ENCODE results near the gene MCC.
"Not testable (repeated sequence)": the region's sequence is repeated elsewhere in the genome, so short reads cannot be mapped to it uniquely, and the experiment has no call there.

MCC gene

DNA sequence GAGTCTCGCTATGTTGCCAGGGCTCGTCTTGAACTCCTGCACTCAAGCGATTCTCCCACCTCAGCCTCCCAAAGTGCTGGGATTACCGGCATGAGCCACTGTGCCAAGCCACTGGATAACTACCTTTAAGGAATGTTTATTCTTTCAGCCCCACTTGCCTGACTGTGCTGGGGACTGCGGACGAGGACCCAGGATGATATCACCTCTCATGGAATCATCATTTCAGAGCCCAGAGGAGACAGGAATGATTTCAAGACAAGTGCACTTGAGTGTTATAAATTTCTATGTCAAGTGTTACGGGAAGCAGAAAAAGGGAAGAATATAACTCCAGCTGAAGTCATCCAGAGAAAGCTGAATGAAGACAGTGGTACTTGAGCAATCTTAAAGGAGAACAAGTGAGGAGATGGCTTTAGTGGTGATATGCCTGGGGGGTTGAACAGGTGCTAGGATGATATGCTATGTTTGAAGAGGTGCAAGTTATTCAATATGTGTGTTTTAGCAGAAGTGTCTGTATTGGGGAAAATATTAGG lies 402.3 kb downstream of the MCC start:
- H3K4me1 ChIP-seq (ENCODE audit: insufficient read depth, low read length) = peaks cover 9% of the 10 kb centered on the region
- peaks cover 13% of the 10 kb centered on the region; the same call in 1 of the 2 replicates for H3K27me3 ChIP-seq (ENCODE audit: insufficient read depth, low read length)
- no peak overlapping the region for H3K4me3 ChIP-seq (ENCODE audit: low read length)
- H3K27ac ChIP-seq (ENCODE audit: low read depth, low read length) = no peak overlapping the region
- H3K9ac ChIP-seq (ENCODE audit: low read depth, low read length) = no peak overlapping the region
- WGBS = 94% methylated on average over 7 of the region's 7 CpGs
- no peaks in the 10 kb centered on the region for H3K9me3 ChIP-seq (ENCODE audit: insufficient read depth, low read depth, low read length)
- peaks cover 19% of the 10 kb centered on the region for H3K36me3 ChIP-seq (ENCODE audit: insufficient read depth, low read length)

DNA sequence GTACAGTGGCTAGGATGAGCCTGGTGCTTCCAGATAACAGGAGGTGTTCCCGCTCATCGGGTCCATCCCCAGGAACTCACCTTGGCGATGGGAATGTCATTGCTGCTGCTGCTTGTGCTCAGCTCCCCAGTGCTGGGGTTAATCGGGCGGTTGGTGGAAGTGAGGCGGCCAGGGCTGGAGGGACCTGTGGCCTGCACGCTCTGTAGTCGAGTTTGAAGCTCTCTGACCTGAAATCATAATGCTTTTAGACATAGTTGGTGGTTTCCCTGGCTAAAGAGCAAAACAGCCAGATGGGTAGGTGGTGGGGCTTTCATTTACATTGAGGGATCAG lies 403.2 kb downstream of the MCC start:
- Histone ChIP-seq H3K4me3 (ENCODE audit: low read length) (no peak overlapping the region), H3K9ac (ENCODE audit: low read depth, low read length) (no peak overlapping the region), H3K27ac (ENCODE audit: low read depth, low read length) (no peak overlapping the region), H3K36me3 (ENCODE audit: insufficient read depth, low read length) (peaks cover 19% of the 10 kb centered on the region), H3K9me3 (ENCODE audit: insufficient read depth, low read depth, low read length) (no peaks in the 10 kb centered on the region), H3K4me1 (ENCODE audit: insufficient read depth, low read length) (peaks cover 9% of the 10 kb centered on the region), H3K27me3 (ENCODE audit: insufficient read depth, low read length) (peaks cover 13% of the 10 kb centered on the region; the same call in 1 of the 2 replicates)
- WGBS = 96% methylated on average over 8 of the region's 8 CpGs

DNA sequence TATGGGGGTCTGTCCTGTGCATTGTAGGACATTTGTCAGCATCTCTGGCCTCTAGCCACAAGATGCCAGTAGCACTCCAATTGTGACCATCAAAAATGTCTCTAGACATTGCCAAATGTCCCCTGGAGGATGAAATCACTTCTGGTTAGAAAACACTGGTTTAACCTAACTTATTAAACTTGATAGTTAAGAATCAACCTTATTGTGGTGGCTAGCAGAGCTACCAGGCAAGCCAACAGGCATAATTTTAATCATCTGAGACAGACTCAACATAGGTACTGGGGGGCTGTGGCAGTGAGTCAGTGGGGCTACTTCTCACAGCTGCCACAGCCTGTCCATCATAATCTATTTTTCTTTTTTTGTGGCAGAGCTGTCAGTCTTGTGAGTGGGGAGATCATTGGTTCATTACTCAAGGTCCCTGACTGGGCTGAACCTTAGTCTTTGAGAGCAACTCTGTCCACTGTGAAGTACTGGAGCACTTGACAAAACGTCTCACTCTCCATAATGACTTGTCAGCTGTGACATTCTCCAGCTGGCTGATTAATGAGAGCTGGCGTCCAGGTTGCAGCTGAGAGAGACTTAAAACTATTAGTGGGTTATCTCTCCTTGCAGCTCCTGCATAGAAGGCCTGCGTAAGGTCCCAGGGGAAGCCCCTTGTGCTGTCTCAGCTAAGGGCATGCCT lies 403.7 kb downstream of the MCC start:
- Histone ChIP-seq H3K4me1 (ENCODE audit: insufficient read depth, low read length) (peaks cover 9% of the 10 kb centered on the region), H3K27me3 (ENCODE audit: insufficient read depth, low read length) (peaks cover 13% of the 10 kb centered on the region; the same call in 1 of the 2 replicates), H3K9ac (ENCODE audit: low read depth, low read length) (no peak overlapping the region), H3K9me3 (ENCODE audit: insufficient read depth, low read depth, low read length) (no peaks in the 10 kb centered on the region), H3K36me3 (ENCODE audit: insufficient read depth, low read length) (peaks cover 19% of the 10 kb centered on the region), H3K4me3 (ENCODE audit: low read length) (no peak overlapping the region), H3K27ac (ENCODE audit: low read depth, low read length) (no peak overlapping the region)
- 86% methylated on average over 3 of the region's 3 CpGs for WGBS

DNA sequence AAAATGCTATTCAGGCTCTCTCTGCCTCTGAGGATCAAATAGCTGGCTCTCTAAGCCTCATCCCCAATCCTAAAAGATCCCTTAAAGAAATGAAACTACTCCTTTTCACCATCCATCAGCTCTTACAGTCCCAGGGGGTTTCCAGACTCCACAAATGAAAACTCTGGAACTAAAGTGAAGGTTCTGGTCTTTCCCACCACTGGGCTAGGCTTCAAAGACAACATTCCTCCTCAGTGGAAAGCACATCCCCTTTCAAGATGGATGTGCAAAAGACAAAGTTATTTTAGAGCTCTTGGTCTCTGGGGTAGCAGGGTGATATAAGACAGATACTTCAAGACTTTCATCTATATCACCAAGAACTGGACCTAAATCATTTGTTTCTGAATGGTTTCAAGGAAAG lies 404.8 kb downstream of the MCC start:
- Histone ChIP-seq H3K4me1 (ENCODE audit: insufficient read depth, low read length) (peaks cover 9% of the 10 kb centered on the region), H3K27ac (ENCODE audit: low read depth, low read length) (no peak overlapping the region), H3K9me3 (ENCODE audit: insufficient read depth, low read depth, low read length) (no peaks in the 10 kb centered on the region), H3K36me3 (ENCODE audit: insufficient read depth, low read length) (peaks cover 19% of the 10 kb centered on the region), H3K9ac (ENCODE audit: low read depth, low read length) (no peak overlapping the region), H3K27me3 (ENCODE audit: insufficient read depth, low read length) (peaks cover 13% of the 10 kb centered on the region; the same call in 1 of the 2 replicates), H3K4me3 (ENCODE audit: low read length) (no peak overlapping the region)

DNA sequence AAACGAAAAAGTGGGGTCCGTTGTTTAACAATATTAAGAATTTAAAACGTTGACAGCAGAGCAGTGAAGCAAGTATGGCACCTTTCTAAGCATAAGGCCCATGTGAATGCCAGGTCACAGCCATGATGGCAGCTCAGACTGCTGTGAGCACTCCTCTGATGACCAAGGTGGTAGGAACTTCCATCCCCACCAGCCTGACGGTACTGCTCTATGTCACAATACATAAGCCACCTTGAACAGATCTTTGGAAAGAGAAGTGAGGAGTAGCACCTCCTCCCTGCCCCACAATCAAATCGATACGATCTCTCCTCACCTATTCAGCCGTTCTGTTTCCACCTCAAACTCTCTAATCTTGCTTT lies 405.7 kb downstream of the MCC start:
- Histone ChIP-seq H3K27me3 (ENCODE audit: insufficient read depth, low read length) (peaks cover 13% of the 10 kb centered on the region; the same call in 1 of the 2 replicates), H3K36me3 (ENCODE audit: insufficient read depth, low read length) (peaks cover 19% of the 10 kb centered on the region), H3K9me3 (ENCODE audit: insufficient read depth, low read depth, low read length) (no peaks in the 10 kb centered on the region), H3K27ac (ENCODE audit: low read depth, low read length) (no peak overlapping the region), H3K9ac (ENCODE audit: low read depth, low read length) (no peak overlapping the region), H3K4me1 (ENCODE audit: insufficient read depth, low read length) (peaks cover 9% of the 10 kb centered on the region), H3K4me3 (ENCODE audit: low read length) (no peak overlapping the region)
- WGBS = 97% methylated on average over 7 of the region's 7 CpGs

DNA sequence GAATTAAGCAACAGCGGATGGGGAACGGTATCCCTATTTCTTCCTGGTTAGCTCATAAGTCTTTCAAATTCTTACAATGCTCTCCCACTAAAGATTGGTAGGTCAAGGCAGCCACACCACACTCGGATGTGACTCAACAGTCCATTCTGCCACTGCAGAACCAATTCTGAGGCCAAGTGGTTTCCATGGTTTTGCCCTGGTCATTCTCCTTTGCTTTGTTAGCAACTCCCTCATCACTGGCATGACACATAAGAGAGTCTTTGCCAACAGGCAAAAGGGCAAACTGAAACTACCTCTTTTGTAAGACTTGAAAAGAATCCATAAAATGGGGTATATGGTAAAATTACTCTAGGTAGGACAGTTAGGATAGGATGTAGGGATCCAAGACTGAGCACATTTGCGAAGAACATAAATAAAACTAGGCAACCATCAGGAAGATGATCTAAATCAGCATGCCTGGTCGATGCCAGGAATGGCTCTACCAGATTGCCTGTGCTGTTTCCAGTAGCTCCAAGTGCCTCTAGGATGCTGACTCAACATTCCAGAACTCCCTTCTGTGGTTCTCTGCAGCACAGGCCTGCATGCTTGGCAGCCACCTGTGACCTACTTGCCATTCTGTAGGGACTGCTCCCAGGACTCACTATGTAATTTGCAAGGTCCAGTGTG lies 406.2 kb downstream of the MCC start:
- 95% methylated on average over 5 of the region's 5 CpGs for WGBS
- no peak overlapping the region for H3K9ac ChIP-seq (ENCODE audit: low read depth, low read length)
- H3K27ac ChIP-seq (ENCODE audit: low read depth, low read length) = no peak overlapping the region
- H3K36me3 ChIP-seq (ENCODE audit: insufficient read depth, low read length) = peaks cover 19% of the 10 kb centered on the region
- H3K4me1 ChIP-seq (ENCODE audit: insufficient read depth, low read length) = peaks cover 9% of the 10 kb centered on the region
- no peaks in the 10 kb centered on the region for H3K9me3 ChIP-seq (ENCODE audit: insufficient read depth, low read depth, low read length)
- no peak overlapping the region for H3K4me3 ChIP-seq (ENCODE audit: low read length)
- peaks cover 13% of the 10 kb centered on the region; the same call in 1 of the 2 replicates for H3K27me3 ChIP-seq (ENCODE audit: insufficient read depth, low read length)

DNA sequence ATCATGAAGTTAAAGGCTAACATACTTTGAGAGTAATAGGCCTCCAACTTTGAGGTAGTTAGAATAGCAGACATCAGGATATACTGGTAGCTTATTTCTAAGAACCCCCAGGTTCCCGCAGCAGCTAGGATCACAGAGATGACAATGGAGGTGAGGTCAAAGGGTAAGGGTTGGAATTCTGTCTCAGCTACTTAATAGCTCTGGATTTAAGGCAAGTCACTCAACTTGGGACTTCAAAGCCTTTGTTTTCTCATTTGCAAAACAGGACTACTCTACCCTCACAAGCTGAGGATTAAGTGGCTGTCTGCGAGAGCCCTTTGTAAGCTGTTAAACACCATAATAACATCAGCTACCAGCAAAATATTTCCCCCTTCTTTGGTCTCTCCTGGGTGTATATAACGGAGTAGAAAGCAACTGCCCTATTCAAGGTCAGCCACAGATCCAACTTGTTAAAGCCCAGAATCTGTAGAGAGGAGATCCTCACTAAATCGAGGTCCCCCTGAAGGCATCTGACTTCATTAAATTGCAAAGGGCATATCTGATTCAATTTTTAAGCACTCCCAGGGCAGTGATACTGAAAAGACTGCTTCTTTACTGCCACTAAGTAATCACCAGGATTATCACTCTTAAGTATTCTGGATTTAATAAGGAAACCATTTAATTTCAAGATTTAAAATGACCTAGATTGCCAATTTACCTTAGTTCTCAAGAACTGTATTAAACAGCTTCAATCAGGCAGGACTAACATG lies 407.0 kb downstream of the MCC start:
- Histone ChIP-seq H3K9ac (ENCODE audit: low read depth, low read length) (no peak overlapping the region), H3K27ac (ENCODE audit: low read depth, low read length) (no peak overlapping the region), H3K9me3 (ENCODE audit: insufficient read depth, low read depth, low read length) (no peaks in the 10 kb centered on the region), H3K4me3 (ENCODE audit: low read length) (no peak overlapping the region), H3K4me1 (ENCODE audit: insufficient read depth, low read length) (peaks cover 9% of the 10 kb centered on the region), H3K36me3 (ENCODE audit: insufficient read depth, low read length) (peaks cover 19% of the 10 kb centered on the region), H3K27me3 (ENCODE audit: insufficient read depth, low read length) (peaks cover 13% of the 10 kb centered on the region; the same call in 1 of the 2 replicates)
- 34% methylated on average over 4 of the region's 4 CpGs for WGBS

DNA sequence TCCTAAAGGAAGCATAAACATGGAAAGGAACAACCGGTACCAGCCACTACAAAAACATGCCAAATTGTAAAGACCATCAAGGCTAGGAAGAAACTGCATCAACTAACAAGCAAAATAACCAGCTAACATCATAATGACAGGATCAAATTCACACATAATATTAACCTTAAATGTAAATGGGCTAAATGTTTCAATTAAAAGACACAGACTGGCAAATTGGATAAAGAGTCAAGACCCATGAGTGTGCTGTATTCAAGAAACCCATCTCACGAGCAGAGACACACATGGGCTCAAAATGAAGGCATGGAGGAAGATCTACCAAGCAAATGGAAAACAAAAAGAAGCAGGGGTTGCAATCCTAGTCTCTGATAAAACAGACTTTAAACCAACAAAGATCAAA lies 411.6 kb downstream of the MCC start:
- WGBS = 97% methylated on average over 1 of the region's 2 CpGs
- H3K27me3 ChIP-seq (ENCODE audit: insufficient read depth, low read length); H3K4me3 ChIP-seq (ENCODE audit: low read length); H3K4me1 ChIP-seq (ENCODE audit: insufficient read depth, low read length); H3K27ac ChIP-seq (ENCODE audit: low read depth, low read length); H3K36me3 ChIP-seq (ENCODE audit: insufficient read depth, low read length); H3K9ac ChIP-seq (ENCODE audit: low read depth, low read length); H3K9me3 ChIP-seq (ENCODE audit: insufficient read depth, low read depth, low read length): not testable (repeated sequence)

DNA sequence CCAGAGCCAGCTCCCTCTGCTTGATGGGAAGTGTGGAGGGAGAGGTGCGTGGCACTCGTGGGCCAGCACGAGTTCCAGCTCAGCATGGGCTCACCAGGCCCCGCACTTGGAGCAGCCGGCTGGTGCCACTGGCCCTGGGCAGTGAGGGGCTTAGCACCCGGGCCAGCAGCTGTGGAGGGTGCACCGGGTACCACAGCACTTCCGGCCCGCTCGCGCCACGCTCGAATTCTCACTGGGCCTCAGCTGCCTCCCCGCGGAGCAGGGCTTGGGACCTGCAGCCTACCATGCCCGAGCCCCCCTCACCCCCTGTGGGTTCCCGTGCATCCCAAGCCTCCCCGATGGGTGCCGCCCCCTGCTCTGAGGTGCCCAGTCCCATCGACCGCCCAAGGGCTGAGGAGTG lies 413.2 kb downstream of the MCC start:
- H3K4me1 ChIP-seq (ENCODE audit: insufficient read depth, low read length) = peaks cover 16% of the 10 kb centered on the region
- no peak overlapping the region for H3K4me3 ChIP-seq (ENCODE audit: low read length)
- no peak overlapping the region for H3K9ac ChIP-seq (ENCODE audit: low read depth, low read length)
- H3K36me3 ChIP-seq (ENCODE audit: insufficient read depth, low read length) = 0 out of 2 replicates have a peak, but pooled peaks cover 4% of the 10 kb centered on the region
- WGBS = 95% methylated on average over 21 of the region's 21 CpGs
- H3K9me3 ChIP-seq (ENCODE audit: insufficient read depth, low read depth, low read length) = no peaks in the 10 kb centered on the region
- H3K27ac ChIP-seq (ENCODE audit: low read depth, low read length) = no peak overlapping the region
- H3K27me3 ChIP-seq (ENCODE audit: insufficient read depth, low read length) = no peaks in the 10 kb centered on the region

DNA sequence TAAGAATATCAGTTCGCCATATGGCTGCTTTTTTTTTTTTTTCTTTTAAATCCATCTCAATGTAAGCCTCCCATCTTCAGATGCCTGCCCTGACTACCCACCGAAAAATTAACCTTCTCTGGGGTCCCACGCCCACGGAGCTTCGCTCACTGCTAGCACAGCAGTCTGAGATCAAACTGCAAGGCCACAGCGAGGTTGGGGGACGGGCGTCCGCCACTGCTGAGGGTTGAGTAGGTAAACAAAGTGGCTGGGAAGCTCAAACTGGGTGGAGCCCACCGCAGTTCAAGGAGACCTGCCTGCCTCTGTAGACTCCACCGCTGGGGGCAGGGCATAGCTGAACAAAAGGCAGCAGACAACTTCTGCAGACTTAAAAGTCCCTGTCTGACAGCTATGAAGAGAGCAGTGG lies 414.6 kb downstream of the MCC start:
- 74% methylated on average over 11 of the region's 11 CpGs for WGBS
- not testable (repeated sequence) for H3K9ac ChIP-seq (ENCODE audit: low read depth, low read length); H3K27ac ChIP-seq (ENCODE audit: low read depth, low read length); H3K27me3 ChIP-seq (ENCODE audit: insufficient read depth, low read length); H3K36me3 ChIP-seq (ENCODE audit: insufficient read depth, low read length); H3K4me3 ChIP-seq (ENCODE audit: low read length); H3K9me3 ChIP-seq (ENCODE audit: insufficient read depth, low read depth, low read length)
- peaks cover 24% of the 10 kb centered on the region for H3K4me1 ChIP-seq (ENCODE audit: insufficient read depth, low read length)

DNA sequence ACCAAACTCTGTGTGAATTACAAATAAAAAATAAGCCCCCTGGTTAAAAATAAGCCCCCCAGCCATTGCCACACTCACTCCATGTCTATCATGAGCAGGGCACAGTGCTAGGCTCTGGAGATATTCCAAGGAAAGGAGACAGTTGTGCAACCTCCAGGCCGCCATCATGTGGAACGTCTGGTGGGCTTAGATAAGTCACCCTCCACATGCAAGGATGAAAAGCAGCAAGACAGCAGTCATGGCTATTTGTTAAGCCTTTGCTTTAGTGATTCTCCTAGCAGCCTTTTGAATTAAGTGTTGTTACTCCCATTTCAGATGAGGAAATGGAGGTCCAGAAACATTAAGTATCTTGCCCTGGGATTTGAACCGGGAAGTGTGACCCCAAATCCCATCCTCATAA lies 416.9 kb downstream of the MCC start:
- no peak overlapping the region for H3K27ac ChIP-seq (ENCODE audit: low read depth, low read length)
- H3K9ac ChIP-seq (ENCODE audit: low read depth, low read length) = no peak overlapping the region
- H3K36me3 ChIP-seq (ENCODE audit: insufficient read depth, low read length) = peaks cover 8% of the 10 kb centered on the region; the same call in 1 of the 2 replicates
- H3K9me3 ChIP-seq (ENCODE audit: insufficient read depth, low read depth, low read length) = no peaks in the 10 kb centered on the region
- H3K4me3 ChIP-seq (ENCODE audit: low read length) = no peak overlapping the region
- H3K27me3 ChIP-seq (ENCODE audit: insufficient read depth, low read length) = no peaks in the 10 kb centered on the region
- H3K4me1 ChIP-seq (ENCODE audit: insufficient read depth, low read length) = peaks cover 24% of the 10 kb centered on the region
- 80% methylated on average over 3 of the region's 3 CpGs for WGBS
